HEK293 (cell line): ENCODE measurements around the gene CLP1.

ENCODE experiments used
- CTCF ChIA-PET: fragments of 350-600 bp; formaldehyde crosslinking; extraction: SDS; loops from one replicate; lab custom pipeline; 2021; ENCODE audit warnings: antibody characterized with exemption; lab: Yijun Ruan, JAX
- POLR2A ChIA-PET: fragments of 300-600 bp; formaldehyde crosslinking; extraction: SDS; loops from one replicate; lab custom pipeline; 2020; ENCODE audit warnings: antibody characterized with exemption, inconsistent platforms; lab: Yijun Ruan, JAX
- H3K27ac ChIP-seq: fragments of 200-500 bp; sonication (Bioruptor generic); 2 replicates; pipeline ENCODE4 v1.5.1; 2014; ENCODE audit warnings: low read depth, low read length, control low read depth, inconsistent platforms; ENCODE audit errors: extremely low read depth
- H3K36me3 ChIP-seq, 2 experiments: fragments of 200-500 bp in 1 of 2; sonication (Bioruptor generic) in 1 of 2; 1 replicate in 1 of 2; 2 replicates in 1 of 2; pipeline ENCODE4 v1.5.1; 2014 to 2017; ENCODE audit warnings: inconsistent platforms in 2 of 2, low read length in 2 of 2; ENCODE audit not compliant: control insufficient read depth in 2 of 2, insufficient read depth in 1 of 2
- H3K4me1 ChIP-seq: fragments of 200-500 bp; sonication (Bioruptor generic); 2 replicates; pipeline ENCODE4 v1.5.1; 2014; ENCODE audit warnings: mild to moderate bottlenecking, low read length, inconsistent platforms; ENCODE audit not compliant: control insufficient read depth, insufficient read depth
- H3K4me3 ChIP-seq: 2 replicates; pipeline ENCODE4 v1.5.1; 2011; ENCODE audit warnings: low read depth, mild to moderate bottlenecking, control low read depth, low read length, moderate library complexity
- H3K9me3 ChIP-seq: fragments of 200-500 bp; sonication (Bioruptor generic); 2 replicates; pipeline ENCODE4 v1.5.1; 2014; ENCODE audit warnings: low read depth, low read length, inconsistent platforms; ENCODE audit not compliant: control insufficient read depth, insufficient read depth
- EGR2 ChIP-seq: fragments of 450-650 bp; formaldehyde crosslinking; IDR thresholded peaks from 2 replicates; pipeline ENCODE4 v1.5.1; 2016; ENCODE audit warnings: low read depth, missing biosample characterization, missing genetic modification characterization
- FEZF1 ChIP-seq: fragments of 450-650 bp; formaldehyde crosslinking; IDR thresholded peaks from 2 replicates; pipeline ENCODE4 v1.5.1; 2016; ENCODE audit warnings: missing biosample characterization, missing genetic modification characterization
- IKZF3 ChIP-seq: fragments of 450-650 bp; IDR thresholded peaks from 2 replicates; pipeline ENCODE4 v1.5.0; 2018; ENCODE audit warnings: missing biosample characterization, mild to moderate bottlenecking, missing genetic modification characterization, moderate library complexity
- PATZ1 ChIP-seq: fragments of 450-650 bp; formaldehyde crosslinking; IDR thresholded peaks from 2 replicates; pipeline ENCODE4 v1.5.1; 2016; ENCODE audit warnings: missing biosample characterization, missing genetic modification characterization
- RBAK ChIP-seq: fragments of 450-650 bp; formaldehyde crosslinking; IDR thresholded peaks from 2 replicates; pipeline ENCODE4 v1.5.1; 2016; ENCODE audit warnings: missing biosample characterization, missing genetic modification characterization
- SCRT2 ChIP-seq: fragments of 450-650 bp; formaldehyde crosslinking; IDR thresholded peaks from 2 replicates; pipeline ENCODE4 v1.5.1; 2016; ENCODE audit warnings: missing biosample characterization, missing genetic modification characterization
- ZBTB10 ChIP-seq: fragments of 450-650 bp; formaldehyde crosslinking; IDR thresholded peaks from 2 replicates; pipeline ENCODE4 v1.5.1; 2016; ENCODE audit warnings: missing biosample characterization, missing genetic modification characterization
- ZBTB8A ChIP-seq: fragments of 450-650 bp; formaldehyde crosslinking; IDR thresholded peaks from 2 replicates; pipeline ENCODE4 v1.5.1; 2016; ENCODE audit warnings: missing biosample characterization, missing genetic modification characterization
- ZFP37 ChIP-seq: fragments of 450-650 bp; formaldehyde crosslinking; IDR thresholded peaks from 2 replicates; pipeline ENCODE4 v1.5.1; 2016; ENCODE audit warnings: missing biosample characterization, missing genetic modification characterization
- ZNF133 ChIP-seq: fragments of 450-650 bp; formaldehyde crosslinking; IDR thresholded peaks from 2 replicates; pipeline ENCODE4 v1.5.1; 2016; ENCODE audit warnings: missing biosample characterization, missing genetic modification characterization
- ZNF155 ChIP-seq: fragments of 450-650 bp; formaldehyde crosslinking; IDR thresholded peaks from 2 replicates; pipeline ENCODE4 v1.5.1; 2016; ENCODE audit warnings: missing biosample characterization, missing genetic modification characterization
- ZNF157 ChIP-seq: fragments of 450-650 bp; formaldehyde crosslinking; IDR thresholded peaks from 2 replicates; pipeline ENCODE4 v1.5.1; 2016; ENCODE audit warnings: missing biosample characterization, missing genetic modification characterization
- ZNF175 ChIP-seq: fragments of 450-650 bp; formaldehyde crosslinking; IDR thresholded peaks from 2 replicates; pipeline ENCODE4 v1.5.1; 2016; ENCODE audit warnings: missing biosample characterization, missing genetic modification characterization
- ZNF248 ChIP-seq: fragments of 450-650 bp; formaldehyde crosslinking; IDR thresholded peaks from 2 replicates; pipeline ENCODE4 v1.5.1; 2017; ENCODE audit warnings: missing biosample characterization, missing genetic modification characterization
- ZNF266 ChIP-seq: fragments of 450-650 bp; formaldehyde crosslinking; IDR thresholded peaks from 2 replicates; pipeline ENCODE4 v1.5.1; 2016; ENCODE audit warnings: missing biosample characterization, missing genetic modification characterization, low read depth
- ZNF302 ChIP-seq: fragments of 450-650 bp; formaldehyde crosslinking; IDR thresholded peaks from 2 replicates; pipeline ENCODE4 v1.5.1; 2016; ENCODE audit warnings: missing biosample characterization, missing genetic modification characterization, low read depth
- ZNF391 ChIP-seq: fragments of 450-650 bp; formaldehyde crosslinking; IDR thresholded peaks from 2 replicates; pipeline ENCODE4 v1.5.1; 2016; ENCODE audit warnings: low read depth, missing biosample characterization, missing genetic modification characterization, borderline replicate concordance
- ZNF48 ChIP-seq: fragments of 450-650 bp; formaldehyde crosslinking; IDR thresholded peaks from 2 replicates; pipeline ENCODE4 v1.5.1; 2016; ENCODE audit warnings: missing biosample characterization, missing genetic modification characterization
- ZNF518A ChIP-seq: fragments of 450-650 bp; formaldehyde crosslinking; conservative IDR thresholded peaks from 2 replicates; pipeline ENCODE4 v1.5.1; 2016; ENCODE audit warnings: low read depth, missing biosample characterization, missing genetic modification characterization
- ZNF549 ChIP-seq: fragments of 450-650 bp; IDR thresholded peaks from 2 replicates; pipeline ENCODE4 v1.5.1; 2018; ENCODE audit warnings: missing biosample characterization, missing genetic modification characterization, mild to moderate bottlenecking, inconsistent platforms, moderate library complexity
- ZNF621 ChIP-seq: fragments of 450-650 bp; formaldehyde crosslinking; IDR thresholded peaks from 2 replicates; pipeline ENCODE4 v1.5.1; 2017; ENCODE audit warnings: missing biosample characterization, missing genetic modification characterization
- ZNF692 ChIP-seq: fragments of 450-650 bp; formaldehyde crosslinking; IDR thresholded peaks from 2 replicates; pipeline ENCODE4 v1.5.1; 2016; ENCODE audit warnings: missing biosample characterization, missing genetic modification characterization
- ZNF76 ChIP-seq: fragments of 450-650 bp; formaldehyde crosslinking; IDR thresholded peaks from 2 replicates; pipeline ENCODE4; 2016; ENCODE audit warnings: low read depth, missing biosample characterization, missing genetic modification characterization, borderline replicate concordance
- ZNF792 ChIP-seq: fragments of 450-650 bp; formaldehyde crosslinking; IDR thresholded peaks from 2 replicates; pipeline ENCODE4 v1.5.1; 2016; ENCODE audit warnings: missing biosample characterization, missing genetic modification characterization
- ZNF830 ChIP-seq: fragments of 450-650 bp; IDR thresholded peaks from 2 replicates; pipeline ENCODE4 v1.5.0; 2018; ENCODE audit warnings: missing biosample characterization, missing genetic modification characterization, low read depth, mild to moderate bottlenecking, moderate library complexity
- ZSCAN4 ChIP-seq: fragments of 450-650 bp; formaldehyde crosslinking; IDR thresholded peaks from 2 replicates; pipeline ENCODE4 v1.5.1; 2017; ENCODE audit warnings: missing biosample characterization, missing genetic modification characterization

The CLP1 gene

GRCh38 chr11:57638811-57639320, 18.7 kb upstream of the CLP1 start:
- POLR2A ChIA-PET = interaction anchor here (1.1 to 1.4 kb wide), 2 partner anchors 9 to 11 kb away, joined by 3 read pairs; partner anchors contain the start of gene YPEL4
- Histone ChIP-seq H3K4me3 (peak overlapping the region; percentile 70), H3K4me1 (no peaks in the 10 kb centered on the region; the same call in 1 of the 2 replicates), H3K27ac (peak overlapping the region; percentile 62; the same call in 1 of the 2 replicates), H3K36me3 (no peaks in the 10 kb centered on the region), H3K9me3 (no peaks in the 10 kb centered on the region)
- CTCF ChIA-PET = interaction anchor here (0.7 to 8.6 kb wide), 5 partner anchors 20 to 182 kb away, joined by 3 to 183 read pairs (median 3); partner anchors contain the start of gene UBE2L6
- TF ChIP-seq ZNF76 (tag by site-specific recombination) = no peak
- TF ChIP-seq ZNF549 (tag by site-specific recombination) = no peak
- TF ChIP-seq ZFP37 = no peak
- TF ChIP-seq ZNF621 (tag by site-specific recombination) = no peak
- peak; percentile 72; the same call in 1 of the 2 replicates for TF ChIP-seq EGR2 (tag by site-specific recombination)
- TF ChIP-seq ZBTB10 = peak; percentile 75
- TF ChIP-seq ZNF830 (tag by site-specific recombination) = no peak
- peak; percentile 85 for TF ChIP-seq ZSCAN4 (tag by site-specific recombination)
- no peak for TF ChIP-seq ZNF248
- no peak for TF ChIP-seq ZNF302 (tag by site-specific recombination)
- no peak for TF ChIP-seq ZNF155
- TF ChIP-seq ZNF391 (tag by site-specific recombination) = 0 out of 2 replicates have a peak, but pooled peaks have one; percentile 27
- no peak for TF ChIP-seq ZNF48 (tag by site-specific recombination)
- no peak for TF ChIP-seq IKZF3 (tag by site-specific recombination)
- no peak for TF ChIP-seq SCRT2 (tag by site-specific recombination)
- peak; percentile 62 for TF ChIP-seq PATZ1
- TF ChIP-seq RBAK (tag by site-specific recombination) = no peak
- no peak for TF ChIP-seq ZNF792 (tag by site-specific recombination)
- no peak for TF ChIP-seq ZNF175 (tag by site-specific recombination)
- TF ChIP-seq ZNF133 (tag by site-specific recombination) = no peak
- no peak for TF ChIP-seq ZBTB8A (tag by site-specific recombination)
- TF ChIP-seq ZNF518A (tag by site-specific recombination) = no peak
- no peak for TF ChIP-seq FEZF1 (tag by site-specific recombination)
- TF ChIP-seq ZNF266 (tag by site-specific recombination) = no peak
- no peak for TF ChIP-seq ZNF692
- TF ChIP-seq ZNF157 (tag by site-specific recombination) = no peak
